Astrocyte of the cerebellum (primary cell): ENCODE data around the gene HS3ST2.

Source experiments
- DNase-seq: peaks from one replicate; pipeline ENCODE4 v3.0.0-alpha.2; 2011; ENCODE audit warnings: low read depth
- H3K4me3 ChIP-seq: 2 replicates; pipeline ENCODE4 v1.5.1; 2011; ENCODE audit warnings: mild to moderate bottlenecking, low read depth, low read length, moderate library complexity
- in situ Hi-C: cut with HindIII; loops from 2 replicates; pipeline ENCODE4 v1.10.0; 2017; ENCODE audit warnings: low sequenced_read_pairs
- TF ChIP-seq, protein P1 (sequence below): IDR thresholded peaks from 2 replicates; pipeline ENCODE4 v1.5.1; 2012; ENCODE audit warnings: low read length, low read depth, moderate library complexity, mild to moderate bottlenecking; ENCODE audit errors: missing control alignments

The HS3ST2 gene

DNA sequence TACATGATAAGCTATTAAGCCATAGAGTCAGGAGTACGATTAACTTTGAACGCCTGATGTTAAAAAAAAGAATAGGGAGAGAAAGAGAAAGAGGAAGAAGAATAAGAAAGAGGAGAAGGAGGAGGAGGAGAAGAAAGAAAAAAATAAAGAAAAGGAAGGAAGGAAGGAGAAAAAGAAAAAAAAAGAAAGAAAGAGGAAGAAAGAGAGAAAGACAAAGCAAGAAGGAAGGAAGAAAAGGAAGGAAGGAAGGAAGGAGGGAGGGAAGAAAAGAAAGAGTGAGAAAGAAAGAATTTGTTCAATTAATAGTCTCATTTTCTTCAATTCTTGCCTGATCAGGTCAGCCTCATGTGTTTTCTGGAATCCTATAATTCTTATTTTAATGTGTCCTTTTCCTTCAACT lies 33.7 kb downstream of the HS3ST2 start:
- in situ Hi-C loops = no loop called here
- TF ChIP-seq, protein P1, sequence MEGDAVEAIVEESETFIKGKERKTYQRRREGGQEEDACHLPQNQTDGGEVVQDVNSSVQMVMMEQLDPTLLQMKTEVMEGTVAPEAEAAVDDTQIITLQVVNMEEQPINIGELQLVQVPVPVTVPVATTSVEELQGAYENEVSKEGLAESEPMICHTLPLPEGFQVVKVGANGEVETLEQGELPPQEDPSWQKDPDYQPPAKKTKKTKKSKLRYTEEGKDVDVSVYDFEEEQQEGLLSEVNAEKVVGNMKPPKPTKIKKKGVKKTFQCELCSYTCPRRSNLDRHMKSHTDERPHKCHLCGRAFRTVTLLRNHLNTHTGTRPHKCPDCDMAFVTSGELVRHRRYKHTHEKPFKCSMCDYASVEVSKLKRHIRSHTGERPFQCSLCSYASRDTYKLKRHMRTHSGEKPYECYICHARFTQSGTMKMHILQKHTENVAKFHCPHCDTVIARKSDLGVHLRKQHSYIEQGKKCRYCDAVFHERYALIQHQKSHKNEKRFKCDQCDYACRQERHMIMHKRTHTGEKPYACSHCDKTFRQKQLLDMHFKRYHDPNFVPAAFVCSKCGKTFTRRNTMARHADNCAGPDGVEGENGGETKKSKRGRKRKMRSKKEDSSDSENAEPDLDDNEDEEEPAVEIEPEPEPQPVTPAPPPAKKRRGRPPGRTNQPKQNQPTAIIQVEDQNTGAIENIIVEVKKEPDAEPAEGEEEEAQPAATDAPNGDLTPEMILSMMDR = no peak
- DNase-seq = no peak
- H3K4me3 ChIP-seq = no peak overlapping the region

DNA sequence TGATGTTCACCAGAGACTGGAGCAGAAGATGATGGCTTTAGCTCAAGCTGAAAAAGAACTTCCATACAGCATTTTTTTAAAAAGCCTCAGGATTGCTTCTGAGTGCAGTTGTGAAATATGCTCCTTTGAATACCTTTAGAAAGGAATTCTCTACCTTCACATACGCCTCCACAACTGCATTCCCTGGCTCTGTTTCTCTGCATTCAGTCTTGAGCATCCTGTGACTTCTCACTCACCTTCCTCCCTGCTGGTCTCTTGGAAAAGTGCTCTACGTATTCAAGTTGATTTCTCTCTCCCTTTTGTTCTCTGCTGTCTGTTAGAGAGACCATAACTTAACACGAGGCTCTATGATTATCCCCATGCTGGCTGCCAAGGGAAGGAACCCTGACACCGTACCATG lies 34.5 kb downstream of the HS3ST2 start:
- in situ Hi-C loops = no loop called here
- H3K4me3 ChIP-seq = no peak overlapping the region
- no peak for DNase-seq
- TF ChIP-seq, protein P1 = no peak

DNA sequence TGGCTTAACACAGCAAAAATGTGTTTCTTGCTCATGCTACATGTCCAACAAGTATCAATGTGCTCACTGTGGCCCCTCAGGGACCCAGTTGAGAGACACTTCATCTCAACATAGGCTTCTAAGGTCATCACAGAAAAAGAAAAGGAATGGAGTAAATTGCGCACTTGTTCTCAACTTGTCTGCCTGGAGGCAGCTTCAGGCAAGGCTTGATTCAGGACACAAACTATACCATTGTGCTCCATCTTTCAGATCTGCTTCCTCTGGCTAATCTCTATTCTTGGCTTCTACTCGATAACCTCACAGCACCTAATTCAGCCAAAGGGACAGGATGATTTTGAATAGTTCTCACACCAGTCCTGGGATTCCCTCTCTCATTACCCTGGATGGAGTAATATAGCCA lies 35.6 kb downstream of the HS3ST2 start:
- in situ Hi-C loops = no loop called here
- no peak for DNase-seq
- H3K4me3 ChIP-seq = no peak overlapping the region
- TF ChIP-seq, protein P1 = no peak

DNA sequence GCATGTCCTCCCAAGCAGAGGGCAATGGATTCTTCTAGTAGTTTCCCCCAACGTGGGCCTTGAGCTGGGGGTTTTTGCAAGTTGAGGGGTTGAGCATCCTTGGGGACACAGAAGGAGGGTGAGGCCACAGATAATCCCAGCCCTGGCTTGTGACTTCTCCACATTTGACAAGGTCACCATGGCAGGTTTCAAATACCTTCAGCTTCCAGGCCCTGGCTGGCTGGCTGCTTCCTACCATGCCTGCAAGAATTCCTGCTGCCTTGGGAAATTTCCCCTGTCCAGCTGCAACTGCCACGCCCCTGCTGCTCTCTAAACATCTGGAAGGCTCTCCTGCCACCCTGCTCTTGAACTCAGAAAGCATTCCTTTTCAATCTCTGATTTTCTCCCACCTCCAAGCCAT lies 41.3 kb downstream of the HS3ST2 start:
- H3K4me3 ChIP-seq = no peak overlapping the region
- no peak for DNase-seq
- in situ Hi-C loops = no loop called here
- TF ChIP-seq, protein P1 = no peak

DNA sequence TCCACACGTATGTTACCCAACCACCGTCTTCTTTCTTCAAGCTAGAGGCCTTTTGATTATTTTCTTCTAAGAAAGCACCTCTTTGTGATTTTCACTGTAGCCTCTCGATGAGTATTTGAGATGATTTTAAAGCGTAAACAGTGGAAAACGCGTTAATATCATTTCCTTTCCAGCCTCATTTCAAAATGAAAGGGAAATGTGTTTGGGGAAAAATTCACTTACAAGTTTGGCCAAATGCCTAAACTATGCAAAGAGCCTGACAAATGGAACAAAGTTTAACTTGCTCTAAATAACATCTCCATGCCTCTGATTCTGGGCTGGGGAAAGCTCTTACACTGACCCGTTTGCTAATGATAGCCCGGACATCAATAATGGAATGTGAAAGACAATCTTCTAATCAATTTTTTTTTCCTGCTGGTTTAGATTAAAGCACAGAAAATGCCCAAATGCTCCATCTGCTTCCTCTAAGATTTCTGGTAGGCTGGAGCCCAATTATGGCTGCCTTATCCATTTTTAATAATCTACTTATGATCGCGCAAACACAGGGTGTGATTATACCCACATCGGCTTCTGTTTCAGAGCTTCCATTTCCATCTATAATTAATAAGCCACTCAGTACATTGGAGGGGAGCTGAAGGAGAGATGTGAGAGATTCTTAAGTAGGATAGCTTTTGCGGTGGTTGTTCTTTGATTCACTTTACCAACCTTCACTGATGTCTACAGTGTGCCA lies 43.5 kb downstream of the HS3ST2 start:
- DNase-seq = no peak
- H3K4me3 ChIP-seq = no peak overlapping the region
- in situ Hi-C loops = no loop called here
- TF ChIP-seq, protein P1 = no peak

DNA sequence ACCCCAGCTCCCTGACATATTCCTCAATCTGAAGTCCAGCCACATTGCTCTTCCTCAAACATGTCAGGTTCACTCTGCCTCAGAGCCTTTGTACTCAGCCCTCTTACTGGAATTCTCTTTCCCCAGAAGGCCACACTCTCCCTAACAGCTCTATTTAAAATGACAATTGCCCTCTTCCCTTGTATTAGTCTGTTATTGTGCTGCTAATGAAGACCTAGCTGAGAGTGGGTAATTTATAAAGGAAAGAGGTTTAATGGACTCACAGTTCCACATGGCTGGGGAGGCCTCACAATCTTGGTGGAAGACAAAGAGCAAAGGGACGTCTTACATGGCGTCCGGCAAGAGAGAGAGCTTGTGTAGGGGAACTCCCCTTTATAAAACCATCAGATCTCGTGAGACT lies 46.0 kb downstream of the HS3ST2 start:
- DNase-seq = no peak
- TF ChIP-seq, protein P1 = no peak
- in situ Hi-C loops = no loop called here
- no peak overlapping the region for H3K4me3 ChIP-seq
